SK-N-SH treated with all-trans-retinoic acid at 6 μM for 48 hours (cell line): Measurements from ENCODE around the gene CYLD.

Source experiments
- ATAC-seq: fragments of 200-7000 bp; cut with Tn5 transposase; 3 replicates; pipeline ENCODE4 v1.9.1; 2020; ENCODE audit warnings: mild to moderate bottlenecking, moderate library complexity
- ARNTL ChIP-seq: fragments of 450-650 bp; formaldehyde crosslinking; IDR thresholded peaks from 2 replicates; pipeline ENCODE4 v1.5.0; 2020; ENCODE audit warnings: low read depth, mild to moderate bottlenecking, moderate library complexity, borderline replicate concordance
- BACH2 ChIP-seq: fragments of 250-450 bp; sonication (Bioruptor Pico); IDR thresholded peaks from 2 replicates; pipeline ENCODE4 v1.9.0; 2021; ENCODE audit warnings: mild to moderate bottlenecking, borderline replicate concordance
- CSDC2 ChIP-seq: fragments of 250-450 bp; sonication (Bioruptor Pico); IDR thresholded peaks from 2 replicates; pipeline ENCODE4 v1.5.0; 2020; ENCODE audit warnings: mild to moderate bottlenecking, moderate library complexity
- ESRRG ChIP-seq: fragments of 250-450 bp; sonication (Bioruptor Pico); IDR thresholded peaks from 2 replicates; pipeline ENCODE4 v1.6.1; 2021; ENCODE audit warnings: mild to moderate bottlenecking
- GLIS3 ChIP-seq: fragments of 250-450 bp; sonication (Bioruptor Pico); IDR thresholded peaks from 2 replicates; pipeline ENCODE4 v1.5.0; 2020; ENCODE audit warnings: mild to moderate bottlenecking, moderate library complexity
- ISL1 ChIP-seq: fragments of 250-450 bp; sonication (Bioruptor Pico); IDR thresholded peaks from 2 replicates; pipeline ENCODE4 v2.1.2; 2022; ENCODE audit warnings: mild to moderate bottlenecking, moderate library complexity
- OSR1 ChIP-seq: fragments of 250-450 bp; sonication (Bioruptor Pico); IDR thresholded peaks from 2 replicates; pipeline ENCODE4 v1.8.0; 2022; ENCODE audit warnings: moderate library complexity, mild to moderate bottlenecking, inconsistent platforms
- PPARA ChIP-seq: fragments of 250-450 bp; sonication (Bioruptor Pico); IDR thresholded peaks from 2 replicates; pipeline ENCODE4 v1.5.0; 2020; ENCODE audit warnings: mild to moderate bottlenecking, borderline replicate concordance
- RARB ChIP-seq: fragments of 250-450 bp; sonication (Bioruptor Pico); IDR thresholded peaks from 2 replicates; pipeline ENCODE4 v1.8.0; 2021; ENCODE audit warnings: mild to moderate bottlenecking, moderate library complexity
- SNAI2 ChIP-seq: fragments of 250-450 bp; sonication (Bioruptor Pico); IDR thresholded peaks from 2 replicates; pipeline ENCODE4 v1.5.0; 2020; ENCODE audit warnings: mild to moderate bottlenecking, moderate library complexity
- TCF4 ChIP-seq: fragments of 250-450 bp; sonication (Bioruptor Pico); IDR thresholded peaks from 2 replicates; pipeline ENCODE4 v1.8.0; 2021; ENCODE audit warnings: mild to moderate bottlenecking, moderate library complexity, borderline replicate concordance
- TOX ChIP-seq: fragments of 250-450 bp; sonication (Bioruptor Pico); IDR thresholded peaks from 2 replicates; pipeline ENCODE4 v1.8.0; 2021; ENCODE audit warnings: mild to moderate bottlenecking, moderate library complexity, borderline replicate concordance
- ZC3H10 ChIP-seq: fragments of 250-450 bp; sonication (Bioruptor Pico); IDR thresholded peaks from 2 replicates; pipeline ENCODE4 v1.5.1; 2021; ENCODE audit warnings: mild to moderate bottlenecking, moderate library complexity
- ZFP3 ChIP-seq: fragments of 250-450 bp; sonication (Bioruptor Pico); IDR thresholded peaks from 2 replicates; pipeline ENCODE4 v1.5.0; 2020; ENCODE audit warnings: mild to moderate bottlenecking, moderate library complexity
- ZFP30 ChIP-seq: fragments of 450-650 bp; formaldehyde crosslinking; IDR thresholded peaks from 2 replicates; pipeline ENCODE4 v1.5.0; 2022; ENCODE audit warnings: mild to moderate bottlenecking, moderate library complexity
- ZNF70 ChIP-seq: fragments of 450-650 bp; formaldehyde crosslinking; IDR thresholded peaks from 2 replicates; pipeline ENCODE4 v1.5.0; 2020; ENCODE audit warnings: mild to moderate bottlenecking, moderate library complexity
- ZNF8 ChIP-seq: fragments of 450-650 bp; formaldehyde crosslinking; IDR thresholded peaks from 2 replicates; pipeline ENCODE4 v1.5.0; 2020; ENCODE audit warnings: mild to moderate bottlenecking, moderate library complexity
- TF ChIP-seq, protein P1 (sequence below): fragments of 250-450 bp; sonication (Bioruptor Pico); IDR thresholded peaks from 2 replicates; pipeline ENCODE4 v1.5.1; 2021; ENCODE audit warnings: mild to moderate bottlenecking, moderate library complexity
- TF ChIP-seq, protein P2 (sequence below): fragments of 250-450 bp; sonication (Bioruptor Pico); IDR thresholded peaks from 2 replicates; pipeline ENCODE4 v1.5.1; 2020; ENCODE audit warnings: low read depth, mild to moderate bottlenecking, moderate library complexity
- TF ChIP-seq, protein P3 (sequence below): fragments of 250-450 bp; sonication (Bioruptor Pico); IDR thresholded peaks from 2 replicates; pipeline ENCODE4 v1.8.0; 2021; ENCODE audit warnings: low read depth, mild to moderate bottlenecking, moderate library complexity, borderline replicate concordance
- TF ChIP-seq, protein P4 (sequence below): fragments of 250-450 bp; sonication (Bioruptor Pico); IDR thresholded peaks from 2 replicates; pipeline ENCODE4 v1.5.0; 2020; ENCODE audit warnings: mild to moderate bottlenecking, moderate library complexity
- TF ChIP-seq, protein P5 (sequence below): fragments of 250-450 bp; sonication (Bioruptor Pico); IDR thresholded peaks from 2 replicates; pipeline ENCODE4 v1.8.0; 2020; ENCODE audit warnings: mild to moderate bottlenecking, moderate library complexity, borderline replicate concordance

CYLD gene

GRCh38 chr16:50696575-50697420, 45.1 kb upstream of the CYLD start:
- ATAC-seq, result no peak
- no peak for TF ChIP-seq ZC3H10 (CRISPR knock-in tag)
- TF ChIP-seq, protein P1, sequence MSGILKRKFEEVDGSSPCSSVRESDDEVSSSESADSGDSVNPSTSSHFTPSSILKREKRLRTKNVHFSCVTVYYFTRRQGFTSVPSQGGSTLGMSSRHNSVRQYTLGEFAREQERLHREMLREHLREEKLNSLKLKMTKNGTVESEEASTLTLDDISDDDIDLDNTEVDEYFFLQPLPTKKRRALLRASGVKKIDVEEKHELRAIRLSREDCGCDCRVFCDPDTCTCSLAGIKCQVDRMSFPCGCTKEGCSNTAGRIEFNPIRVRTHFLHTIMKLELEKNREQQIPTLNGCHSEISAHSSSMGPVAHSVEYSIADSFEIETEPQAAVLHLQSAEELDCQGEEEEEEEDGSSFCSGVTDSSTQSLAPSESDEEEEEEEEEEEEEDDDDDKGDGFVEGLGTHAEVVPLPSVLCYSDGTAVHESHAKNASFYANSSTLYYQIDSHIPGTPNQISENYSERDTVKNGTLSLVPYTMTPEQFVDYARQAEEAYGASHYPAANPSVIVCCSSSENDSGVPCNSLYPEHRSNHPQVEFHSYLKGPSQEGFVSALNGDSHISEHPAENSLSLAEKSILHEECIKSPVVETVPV, result no peak
- TF ChIP-seq OSR1 (CRISPR knock-in tag), result no peak
- no peak for TF ChIP-seq PPARA (CRISPR knock-in tag)
- TF ChIP-seq TCF4 (CRISPR knock-in tag), result no peak
- TF ChIP-seq ESRRG (CRISPR knock-in tag), result no peak
- TF ChIP-seq ZNF70 (CRISPR knock-in tag), result no peak
- TF ChIP-seq RARB (CRISPR knock-in tag), result no peak
- TF ChIP-seq ZNF8 (CRISPR knock-in tag), result no peak
- TF ChIP-seq ARNTL, result no peak
- TF ChIP-seq ZFP30 (CRISPR knock-in tag), result no peak
- TF ChIP-seq ZFP3 (CRISPR knock-in tag), result no peak
- TF ChIP-seq CSDC2 (CRISPR knock-in tag), result no peak

DNA sequence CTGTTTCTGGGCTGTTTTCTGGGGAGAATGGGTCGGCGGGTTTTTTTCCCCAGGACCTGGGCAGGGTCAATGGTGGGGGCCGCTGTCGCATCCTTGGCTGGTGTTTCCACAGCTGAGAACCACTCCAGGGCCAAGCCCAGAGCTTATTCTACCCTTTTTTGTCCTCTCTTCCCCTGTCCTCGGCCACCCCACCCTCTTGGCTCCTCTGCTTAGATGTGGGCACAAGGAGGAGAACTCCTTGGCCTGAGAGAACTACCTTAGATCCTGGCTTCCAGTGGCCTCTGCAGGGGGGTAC, 44.5 kb upstream of the CYLD start:
- TF ChIP-seq TOX (CRISPR knock-in tag), result no peak
- TF ChIP-seq, protein P1, result no peak
- TF ChIP-seq OSR1 (CRISPR knock-in tag), result no peak
- TF ChIP-seq ISL1 (CRISPR knock-in tag), result no peak
- no peak for TF ChIP-seq ZFP3 (CRISPR knock-in tag)
- no peak for TF ChIP-seq ZNF8 (CRISPR knock-in tag)
- TF ChIP-seq, protein P2, sequence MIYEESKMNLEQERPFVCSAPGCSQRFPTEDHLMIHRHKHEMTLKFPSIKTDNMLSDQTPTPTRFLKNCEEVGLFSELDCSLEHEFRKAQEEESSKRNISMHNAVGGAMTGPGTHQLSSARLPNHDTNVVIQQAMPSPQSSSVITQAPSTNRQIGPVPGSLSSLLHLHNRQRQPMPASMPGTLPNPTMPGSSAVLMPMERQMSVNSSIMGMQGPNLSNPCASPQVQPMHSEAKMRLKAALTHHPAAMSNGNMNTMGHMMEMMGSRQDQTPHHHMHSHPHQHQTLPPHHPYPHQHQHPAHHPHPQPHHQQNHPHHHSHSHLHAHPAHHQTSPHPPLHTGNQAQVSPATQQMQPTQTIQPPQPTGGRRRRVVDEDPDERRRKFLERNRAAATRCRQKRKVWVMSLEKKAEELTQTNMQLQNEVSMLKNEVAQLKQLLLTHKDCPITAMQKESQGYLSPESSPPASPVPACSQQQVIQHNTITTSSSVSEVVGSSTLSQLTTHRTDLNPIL (CRISPR knock-in tag), result no peak
- no peak for TF ChIP-seq ZFP30 (CRISPR knock-in tag)
- TF ChIP-seq, all 23 proteins: peak for 0
- no peak for ATAC-seq

DNA sequence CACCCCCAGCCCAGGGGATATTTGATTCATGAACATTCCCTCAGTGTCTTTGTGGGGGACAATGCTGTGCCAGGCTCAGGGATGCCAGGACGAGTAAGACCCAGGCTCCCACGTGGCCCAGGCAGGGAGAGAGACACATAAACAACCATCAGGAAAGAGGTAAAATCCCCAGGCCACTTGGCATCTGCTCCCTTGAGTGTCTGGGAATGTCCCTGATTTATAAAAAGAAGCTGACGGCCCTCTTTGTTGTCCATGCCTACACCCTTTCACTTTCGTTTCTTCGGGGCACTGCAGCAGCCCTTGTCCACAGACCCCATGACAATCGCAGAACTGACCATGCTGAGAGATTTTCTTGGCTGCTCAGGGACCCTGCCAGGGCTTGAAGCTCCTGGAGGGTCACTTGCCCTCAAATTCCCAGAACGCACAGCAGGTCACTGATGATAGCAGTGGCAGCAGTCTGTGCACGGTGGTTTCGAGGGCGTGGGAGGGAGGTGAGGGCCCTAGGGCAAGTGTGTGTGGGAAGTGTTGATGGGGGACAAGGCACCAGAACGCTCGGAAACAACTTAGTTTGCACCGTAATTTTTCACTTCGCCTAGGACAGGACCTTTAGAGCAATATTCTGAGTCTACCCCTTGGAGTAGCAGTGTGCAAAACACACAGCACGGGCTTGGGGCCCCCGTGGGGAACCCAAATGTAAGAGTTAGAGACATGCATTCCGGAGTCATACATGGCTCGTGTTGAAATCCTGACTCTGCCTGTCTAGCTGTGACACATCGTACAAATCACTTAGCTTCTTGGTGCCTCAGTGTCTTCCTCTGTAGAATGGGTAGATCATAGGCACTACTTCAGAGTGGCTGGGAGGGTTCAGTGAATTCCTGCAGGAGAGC, 43.8 kb upstream of the CYLD start:
- TF ChIP-seq PPARA (CRISPR knock-in tag), result no peak
- TF ChIP-seq ARNTL, result no peak
- TF ChIP-seq, protein P1, result no peak
- TF ChIP-seq, protein P3, sequence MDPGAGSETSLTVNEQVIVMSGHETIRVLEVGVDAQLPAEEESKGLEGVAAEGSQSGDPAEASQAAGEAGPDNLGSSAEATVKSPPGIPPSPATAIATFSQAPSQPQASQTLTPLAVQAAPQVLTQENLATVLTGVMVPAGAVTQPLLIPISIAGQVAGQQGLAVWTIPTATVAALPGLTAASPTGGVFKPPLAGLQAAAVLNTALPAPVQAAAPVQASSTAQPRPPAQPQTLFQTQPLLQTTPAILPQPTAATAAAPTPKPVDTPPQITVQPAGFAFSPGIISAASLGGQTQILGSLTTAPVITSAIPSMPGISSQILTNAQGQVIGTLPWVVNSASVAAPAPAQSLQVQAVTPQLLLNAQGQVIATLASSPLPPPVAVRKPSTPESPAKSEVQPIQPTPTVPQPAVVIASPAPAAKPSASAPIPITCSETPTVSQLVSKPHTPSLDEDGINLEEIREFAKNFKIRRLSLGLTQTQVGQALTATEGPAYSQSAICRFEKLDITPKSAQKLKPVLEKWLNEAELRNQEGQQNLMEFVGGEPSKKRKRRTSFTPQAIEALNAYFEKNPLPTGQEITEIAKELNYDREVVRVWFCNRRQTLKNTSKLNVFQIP (CRISPR knock-in tag), result no peak
- no peak for TF ChIP-seq SNAI2
- TF ChIP-seq TCF4 (CRISPR knock-in tag), result no peak
- TF ChIP-seq CSDC2 (CRISPR knock-in tag), result no peak
- no peak for TF ChIP-seq ESRRG (CRISPR knock-in tag)
- TF ChIP-seq, protein P4, sequence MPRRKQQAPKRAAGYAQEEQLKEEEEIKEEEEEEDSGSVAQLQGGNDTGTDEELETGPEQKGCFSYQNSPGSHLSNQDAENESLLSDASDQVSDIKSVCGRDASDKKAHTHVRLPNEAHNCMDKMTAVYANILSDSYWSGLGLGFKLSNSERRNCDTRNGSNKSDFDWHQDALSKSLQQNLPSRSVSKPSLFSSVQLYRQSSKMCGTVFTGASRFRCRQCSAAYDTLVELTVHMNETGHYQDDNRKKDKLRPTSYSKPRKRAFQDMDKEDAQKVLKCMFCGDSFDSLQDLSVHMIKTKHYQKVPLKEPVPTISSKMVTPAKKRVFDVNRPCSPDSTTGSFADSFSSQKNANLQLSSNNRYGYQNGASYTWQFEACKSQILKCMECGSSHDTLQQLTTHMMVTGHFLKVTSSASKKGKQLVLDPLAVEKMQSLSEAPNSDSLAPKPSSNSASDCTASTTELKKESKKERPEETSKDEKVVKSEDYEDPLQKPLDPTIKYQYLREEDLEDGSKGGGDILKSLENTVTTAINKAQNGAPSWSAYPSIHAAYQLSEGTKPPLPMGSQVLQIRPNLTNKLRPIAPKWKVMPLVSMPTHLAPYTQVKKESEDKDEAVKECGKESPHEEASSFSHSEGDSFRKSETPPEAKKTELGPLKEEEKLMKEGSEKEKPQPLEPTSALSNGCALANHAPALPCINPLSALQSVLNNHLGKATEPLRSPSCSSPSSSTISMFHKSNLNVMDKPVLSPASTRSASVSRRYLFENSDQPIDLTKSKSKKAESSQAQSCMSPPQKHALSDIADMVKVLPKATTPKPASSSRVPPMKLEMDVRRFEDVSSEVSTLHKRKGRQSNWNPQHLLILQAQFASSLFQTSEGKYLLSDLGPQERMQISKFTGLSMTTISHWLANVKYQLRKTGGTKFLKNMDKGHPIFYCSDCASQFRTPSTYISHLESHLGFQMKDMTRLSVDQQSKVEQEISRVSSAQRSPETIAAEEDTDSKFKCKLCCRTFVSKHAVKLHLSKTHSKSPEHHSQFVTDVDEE (CRISPR knock-in tag), result no peak
- TF ChIP-seq BACH2 (CRISPR knock-in tag), result no peak
- TF ChIP-seq ZNF70 (CRISPR knock-in tag), result no peak
- TF ChIP-seq, protein P5, sequence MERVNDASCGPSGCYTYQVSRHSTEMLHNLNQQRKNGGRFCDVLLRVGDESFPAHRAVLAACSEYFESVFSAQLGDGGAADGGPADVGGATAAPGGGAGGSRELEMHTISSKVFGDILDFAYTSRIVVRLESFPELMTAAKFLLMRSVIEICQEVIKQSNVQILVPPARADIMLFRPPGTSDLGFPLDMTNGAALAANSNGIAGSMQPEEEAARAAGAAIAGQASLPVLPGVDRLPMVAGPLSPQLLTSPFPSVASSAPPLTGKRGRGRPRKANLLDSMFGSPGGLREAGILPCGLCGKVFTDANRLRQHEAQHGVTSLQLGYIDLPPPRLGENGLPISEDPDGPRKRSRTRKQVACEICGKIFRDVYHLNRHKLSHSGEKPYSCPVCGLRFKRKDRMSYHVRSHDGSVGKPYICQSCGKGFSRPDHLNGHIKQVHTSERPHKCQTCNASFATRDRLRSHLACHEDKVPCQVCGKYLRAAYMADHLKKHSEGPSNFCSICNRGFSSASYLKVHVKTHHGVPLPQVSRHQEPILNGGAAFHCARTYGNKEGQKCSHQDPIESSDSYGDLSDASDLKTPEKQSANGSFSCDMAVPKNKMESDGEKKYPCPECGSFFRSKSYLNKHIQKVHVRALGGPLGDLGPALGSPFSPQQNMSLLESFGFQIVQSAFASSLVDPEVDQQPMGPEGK (CRISPR knock-in tag), result no peak
- no peak for TF ChIP-seq GLIS3 (CRISPR knock-in tag)
- TF ChIP-seq RARB (CRISPR knock-in tag), result no peak
- TF ChIP-seq ZC3H10 (CRISPR knock-in tag), result no peak
- no peak for TF ChIP-seq ZNF8 (CRISPR knock-in tag)
- peak; percentile 54 for ATAC-seq
